IPS-NIHi7 (cell line): ENCODE results near the gene COL15A1.

Source experiments
- DNase-seq: peaks from one replicate; pipeline ENCODE4 v3.0.0; 2012; ENCODE audit warnings: mixed read lengths; ENCODE audit errors: extremely low spot score

The COL15A1 gene

DNA sequence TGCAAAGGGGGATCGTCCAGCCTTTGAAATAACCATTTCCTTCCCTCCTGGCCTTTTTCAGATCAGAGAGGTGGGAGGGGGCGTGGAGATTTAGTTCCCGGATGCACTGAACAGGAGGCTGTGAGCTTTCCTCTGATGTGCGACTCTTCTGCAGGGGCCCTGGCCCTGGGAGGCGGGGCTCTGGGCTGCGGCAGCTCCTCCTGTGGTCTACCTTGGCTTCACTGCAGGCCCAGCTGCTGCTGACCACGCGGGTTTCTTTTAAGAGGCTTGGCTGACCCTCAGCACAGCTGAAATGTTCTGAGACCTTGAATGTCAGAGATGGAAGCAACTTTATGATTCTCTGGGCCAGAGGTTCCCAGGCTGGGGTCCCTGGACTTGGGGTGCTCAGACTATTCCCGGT is 27.0 kb upstream of the COL15A1 start:
- peak; percentile 91 for DNase-seq

DNA sequence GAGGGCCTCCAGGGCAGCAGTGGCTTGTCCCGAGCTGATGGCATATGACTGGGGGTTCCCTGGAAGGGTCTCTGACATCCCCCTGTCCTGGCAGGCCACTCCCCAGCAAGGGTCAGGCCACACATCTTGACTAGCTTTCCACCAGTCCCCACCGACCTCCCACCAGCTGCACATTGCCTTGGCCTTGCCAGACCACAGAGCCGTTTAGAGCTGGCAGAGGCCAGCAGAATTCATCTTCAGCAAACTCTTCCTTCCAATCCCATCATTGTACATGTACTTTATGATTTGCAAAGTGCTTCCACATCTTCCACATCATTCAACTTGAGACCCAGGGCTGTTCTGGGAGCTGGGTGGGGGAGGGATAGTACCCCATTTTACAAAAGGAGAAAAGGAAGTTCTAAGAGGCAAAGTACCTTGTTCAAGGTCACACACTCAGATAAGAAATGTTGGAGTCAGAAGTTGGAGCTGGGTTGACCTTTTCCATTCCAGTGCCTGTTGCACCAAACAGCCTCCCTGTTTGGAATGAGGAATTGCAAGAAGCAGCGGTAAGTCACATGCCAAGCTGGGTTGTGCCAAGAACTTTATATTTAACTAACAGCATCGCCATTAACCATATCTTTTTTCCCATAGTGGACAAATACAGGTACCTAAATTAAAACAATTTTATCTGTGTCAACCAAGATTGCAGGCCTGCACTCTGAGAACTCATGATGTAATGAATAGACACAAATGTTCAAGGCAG is 25.8 kb upstream of the COL15A1 start:
- no peak for DNase-seq

GRCh38 chr9:98921732-98922131 is 22.0 kb upstream of the COL15A1 start:
- no peak for DNase-seq

GRCh38 chr9:98922721-98923435 is 20.8 kb upstream of the COL15A1 start:
- DNase-seq = no peak

GRCh38 chr9:98923451-98924123 is 20.1 kb upstream of the COL15A1 start:
- DNase-seq = no peak

GRCh38 chr9:98924946-98925820 is 18.5 kb upstream of the COL15A1 start:
- DNase-seq = no peak

DNA sequence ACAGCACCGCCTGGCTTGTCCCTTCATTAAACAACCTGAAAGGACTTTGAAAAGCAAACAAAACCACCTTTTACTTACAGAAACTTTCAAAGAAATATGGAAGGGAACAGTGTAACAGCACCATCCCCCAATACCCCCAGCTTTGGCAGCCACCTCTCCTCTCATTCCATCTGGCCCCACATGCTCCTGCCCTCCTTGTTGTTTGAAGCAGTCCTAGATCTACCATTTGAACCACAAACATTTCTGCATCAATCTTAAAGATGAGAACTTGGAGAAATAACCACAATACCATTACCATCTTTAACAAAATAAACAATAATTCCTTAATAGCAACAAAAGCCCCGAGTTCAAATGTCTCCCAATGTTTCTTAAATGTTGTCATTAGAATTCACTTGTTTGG is 17.8 kb upstream of the COL15A1 start:
- no peak for DNase-seq

- DNase-seq = no peak
Observed at GRCh38 chr9:98927724-98928123, 16.0 kb upstream of the COL15A1 start.

GRCh38 chr9:98929071-98929470 is 14.6 kb upstream of the COL15A1 start:
- DNase-seq = no peak

DNA sequence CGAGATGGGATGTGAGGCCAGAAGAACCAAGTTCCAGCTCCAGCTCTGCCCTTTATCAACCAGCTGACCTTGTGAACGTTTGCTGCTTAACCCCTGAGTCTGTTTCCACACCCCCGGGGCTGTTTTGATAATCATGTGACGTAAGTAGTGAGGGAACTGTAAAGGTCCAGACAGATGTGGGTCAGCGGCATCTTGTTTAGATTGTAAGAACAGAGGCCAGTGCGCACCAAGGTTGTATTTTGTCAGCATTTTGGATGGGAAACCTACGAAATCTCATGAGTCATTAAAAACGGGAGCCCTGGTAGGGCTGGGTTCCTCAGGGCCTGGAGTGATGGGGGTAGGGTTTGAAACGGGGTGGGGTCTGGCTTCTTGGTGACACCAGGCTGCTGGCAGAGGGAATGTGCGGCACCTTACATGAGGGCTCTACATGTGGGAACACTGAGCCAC is 13.8 kb upstream of the COL15A1 start:
- no peak for DNase-seq

DNA sequence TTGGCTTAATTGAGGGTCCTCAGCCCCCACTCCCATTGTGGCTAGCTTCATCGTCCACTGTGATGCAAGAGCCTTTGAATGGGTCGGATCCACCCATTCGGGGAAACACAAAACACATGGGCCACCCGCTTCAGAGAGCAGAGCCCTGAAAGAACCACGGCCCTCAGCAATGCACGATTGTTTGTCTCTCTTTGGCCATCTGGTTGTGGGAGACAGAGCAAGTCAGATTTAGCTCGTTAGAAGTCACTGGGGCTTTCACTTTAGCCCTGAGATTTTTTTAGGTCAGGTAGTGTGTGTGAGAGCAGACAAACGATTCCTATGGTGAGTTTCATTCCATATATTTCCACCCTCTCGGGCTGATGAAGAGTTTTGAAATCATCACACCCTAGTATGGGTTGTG is 12.9 kb upstream of the COL15A1 start:
- DNase-seq = no peak

GRCh38 chr9:98931600-98932389 is 11.9 kb upstream of the COL15A1 start:
- no peak for DNase-seq

DNA sequence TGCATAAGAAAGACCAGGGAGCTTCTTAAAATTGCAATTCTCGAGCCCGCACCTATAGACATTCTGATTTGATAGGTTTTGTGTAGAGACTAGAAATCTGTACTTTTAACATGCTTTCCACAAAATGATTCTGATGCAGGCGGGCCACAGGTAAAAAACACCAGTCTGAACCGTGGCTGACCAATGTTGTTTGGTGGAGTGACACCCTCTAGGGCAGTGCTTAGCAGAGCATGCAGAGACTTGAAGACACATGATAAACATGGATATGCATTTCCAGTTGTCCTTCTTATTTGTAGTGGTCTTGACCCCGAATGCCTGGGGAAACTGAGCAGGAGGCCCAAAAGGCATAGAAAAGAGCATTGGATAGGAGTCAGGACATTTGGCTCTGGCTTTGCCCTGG is 10.5 kb upstream of the COL15A1 start:
- DNase-seq = no peak

GRCh38 chr9:98933890-98934289 is 9.8 kb upstream of the COL15A1 start:
- no peak for DNase-seq

- no peak for DNase-seq
Observed at GRCh38 chr9:98935071-98935505, 8.6 kb upstream of the COL15A1 start.

DNA sequence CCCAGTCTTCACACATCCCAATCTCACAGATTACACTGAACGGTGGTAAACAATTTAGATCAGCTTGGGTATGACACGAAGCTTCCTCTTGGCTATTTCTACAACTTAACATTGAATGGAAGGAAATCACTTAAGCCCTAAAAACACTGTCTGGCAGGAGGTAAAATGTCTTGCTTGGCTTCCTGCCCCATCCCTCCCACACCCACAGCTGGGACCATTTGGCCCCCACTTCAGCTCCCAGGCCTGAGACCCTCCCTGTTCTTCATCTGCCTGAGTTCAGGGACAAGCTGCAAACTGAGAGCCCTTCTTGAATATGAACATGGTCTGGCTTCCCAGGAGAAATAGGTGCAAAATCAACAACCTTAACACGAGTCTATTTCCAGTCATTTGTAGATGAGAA is 3.4 kb upstream of the COL15A1 start:
- no peak for DNase-seq

- DNase-seq = no peak
Observed at GRCh38 chr9:98941946-98942523, 1.7 kb upstream of the COL15A1 start.

DNA sequence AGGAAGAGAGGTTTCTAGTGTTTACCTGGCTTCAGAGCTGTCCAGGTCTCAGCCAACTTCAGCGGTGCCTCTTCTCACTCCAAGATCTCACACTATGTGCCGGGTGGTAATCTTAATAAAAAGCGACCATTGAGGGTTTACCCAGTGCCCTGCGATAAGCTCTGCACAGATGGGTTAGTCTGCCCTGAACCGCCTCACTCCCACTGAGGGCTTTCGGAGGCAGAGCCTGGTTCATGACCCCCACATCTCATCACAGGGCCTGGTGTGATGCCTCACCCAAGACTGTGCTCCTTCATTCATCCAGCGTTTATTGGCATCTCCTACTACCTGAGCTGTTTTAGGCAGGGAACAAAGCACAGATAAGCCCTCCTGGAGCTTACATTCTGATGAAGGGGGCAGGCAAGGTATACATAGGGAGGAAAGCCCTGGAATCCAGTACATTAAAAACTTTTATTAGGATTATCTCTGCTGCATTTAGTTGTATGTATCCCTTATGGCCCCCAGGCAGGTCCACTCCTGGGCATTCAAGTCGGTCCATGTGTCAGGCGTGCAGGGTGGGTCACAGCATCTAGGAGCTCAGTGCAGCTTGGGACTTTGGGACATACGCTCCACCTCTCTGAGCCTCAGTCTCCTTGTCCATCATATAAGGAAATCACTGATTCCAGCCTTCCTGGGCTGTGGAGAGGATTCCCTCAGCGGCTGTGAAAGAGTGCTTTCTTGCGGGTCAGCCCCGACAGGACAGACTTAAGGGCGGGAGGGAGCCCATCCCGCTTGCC is 613 bp upstream of the COL15A1 start:
- no peak for DNase-seq

DNA sequence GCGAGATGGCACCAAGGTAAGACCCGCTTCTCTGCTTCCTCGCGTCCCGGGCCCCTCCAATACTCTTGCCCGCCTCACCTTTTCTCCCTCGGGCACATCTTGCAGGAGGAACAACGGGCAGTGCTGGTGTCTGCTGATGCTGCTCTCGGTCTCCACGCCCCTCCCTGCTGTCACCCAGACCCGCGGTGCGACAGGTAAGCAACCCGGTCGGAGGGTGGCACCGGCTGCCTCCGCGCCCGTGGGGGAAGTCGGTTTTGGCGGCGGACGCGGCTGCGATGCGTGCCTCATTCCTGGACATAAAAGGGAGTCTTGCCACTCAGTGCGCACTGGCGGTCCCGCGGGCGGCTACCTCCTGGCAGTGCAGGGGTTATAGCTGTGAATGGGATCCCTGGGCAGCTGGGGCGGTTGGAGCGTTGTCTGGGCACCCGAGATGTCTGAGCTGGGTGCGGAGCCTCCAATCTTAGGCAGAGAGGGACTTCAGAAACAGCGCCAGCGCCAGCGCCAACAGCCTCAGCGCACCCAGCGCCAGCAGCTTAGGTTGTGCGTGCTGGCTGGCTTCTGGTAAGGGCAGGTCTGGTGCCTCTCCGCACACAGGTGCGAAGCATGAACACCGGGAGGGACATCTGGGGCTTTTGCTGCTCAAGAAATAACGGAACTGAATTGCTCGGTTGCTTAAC is 488 bp downstream of the COL15A1 start:
- DNase-seq = peak; percentile 42
